ENCODE data around the gene OR7A10.
"Not testable (repeated sequence)": the region's sequence is repeated elsewhere in the genome, so short reads cannot be mapped to it uniquely, and the experiment has no call there.

OR7A10 gene

DNA sequence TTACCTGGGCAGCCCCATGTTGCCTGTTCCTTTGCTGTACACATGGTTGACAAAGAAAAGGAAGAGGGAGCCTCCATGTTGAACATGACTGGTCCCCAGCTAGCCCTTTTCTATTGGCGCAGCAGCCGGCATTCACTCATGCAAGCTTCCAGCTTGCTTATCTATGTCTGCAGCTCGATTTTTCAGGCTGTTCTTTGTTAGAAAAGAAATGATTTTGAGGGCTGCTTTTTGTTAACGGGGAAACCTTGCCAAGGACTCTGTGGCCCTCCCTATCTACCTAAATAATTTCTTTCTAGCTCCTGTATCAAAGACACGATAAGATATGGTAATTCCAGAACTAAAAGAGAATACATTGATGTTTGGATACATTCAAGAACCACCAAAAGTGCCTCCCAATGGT is 50.0 kb downstream of the OR7A10 start:
- DNase-seq (ENCODE audit: extremely low spot score, insufficient read length, low read depth), result no peak
- no peak for FAIRE-seq

DNA sequence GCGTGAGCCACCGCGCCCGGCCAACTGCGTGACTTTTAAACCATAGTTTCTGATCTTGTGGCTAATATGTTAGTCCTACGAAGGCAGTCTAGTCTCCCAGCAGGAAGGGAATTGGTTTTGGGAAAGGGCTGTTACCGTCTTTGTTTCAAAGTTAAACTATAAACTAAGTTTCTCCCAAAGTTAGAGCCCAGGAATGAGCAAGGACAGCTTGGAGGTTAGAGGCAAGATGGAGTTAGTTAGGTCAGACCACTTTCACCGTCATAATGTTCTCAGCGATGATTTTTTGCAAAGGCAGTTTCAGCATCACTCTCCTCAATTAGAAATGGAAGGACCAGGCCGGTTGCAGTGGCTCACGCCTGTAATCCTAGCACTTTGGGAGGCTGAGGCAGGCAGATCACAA is 52.7 kb downstream of the OR7A10 start:
- FAIRE-seq, result no peak

DNA sequence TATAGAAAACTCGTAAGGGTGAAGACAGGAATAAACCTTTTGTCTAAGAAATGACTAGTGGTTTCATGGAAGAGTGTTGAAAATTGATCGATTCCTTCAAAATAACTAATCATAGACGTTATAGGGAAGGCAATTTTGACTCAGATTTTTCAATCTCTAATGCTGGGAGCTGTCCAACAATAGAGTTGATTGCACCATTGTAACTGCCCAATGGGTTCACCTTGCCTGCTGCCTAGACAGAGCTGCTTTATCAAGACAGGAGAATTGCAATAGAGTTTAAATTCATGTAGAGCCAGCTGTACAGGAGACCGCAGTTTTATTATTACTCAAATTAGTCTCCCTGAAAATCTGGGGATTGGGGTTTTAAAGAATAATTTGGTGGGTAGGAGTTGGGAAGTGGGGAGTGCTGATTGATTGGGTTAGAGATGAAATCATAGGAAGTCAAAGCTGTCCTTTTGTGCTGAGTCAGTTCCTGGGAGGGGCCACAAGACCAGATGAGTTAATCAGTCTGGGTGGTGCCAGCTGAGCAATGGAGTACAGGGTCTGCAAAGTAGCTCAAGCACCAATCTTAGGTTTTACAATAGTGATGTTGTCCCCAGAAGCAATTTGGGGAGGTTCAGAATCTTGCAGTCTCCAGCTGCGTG is 53.5 kb downstream of the OR7A10 start:
- no peak for FAIRE-seq
- DNase-seq (ENCODE audit: extremely low spot score, insufficient read length, low read depth), result no peak

More for the DNA sequence above, 52.7 kb downstream of the OR7A10 start:
- DNase-seq (ENCODE audit: extremely low spot score, insufficient read length, low read depth), result no peak

DNA sequence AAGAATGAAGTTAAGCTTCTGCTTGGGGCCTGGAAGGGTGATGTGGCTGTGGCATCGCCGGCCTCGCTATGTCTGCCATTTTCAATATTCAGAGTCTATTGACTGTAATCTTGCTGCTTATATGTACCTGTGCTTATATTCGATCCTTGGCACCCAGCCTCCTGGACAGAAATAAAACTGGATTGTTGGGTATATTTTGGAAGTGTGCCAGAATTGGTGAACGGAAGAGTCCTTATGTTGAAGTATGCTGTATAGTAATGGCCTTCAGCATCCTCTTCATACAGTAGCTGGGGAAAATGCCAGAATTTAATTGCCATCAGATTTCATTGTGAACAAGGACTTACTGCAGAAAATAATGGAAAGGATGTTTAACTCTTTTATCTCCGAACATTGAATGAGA is 56.5 kb downstream of the OR7A10 start:
- not testable (repeated sequence) for FAIRE-seq; DNase-seq (ENCODE audit: extremely low spot score, insufficient read length, low read depth)

Data from GM18507 (cell line).